GM12878 (cell line): ENCODE results near the gene VEGFA. TPM values are rescaled to one million over a fixed set of nuclear protein-coding genes. Genes with fewer than 3 reads are reported as not detected.

Experiments used
- ATAC-seq: fragments of 200-7000 bp; cut with Tn5 transposase; 3 replicates; pipeline ENCODE4 v1.9.1; 2020; ENCODE audit warnings: mild to moderate bottlenecking, moderate library complexity
- BruUV-seq: library from RNA; stranded (reverse); fragments of 400-500 nt; replicated peaks from 2 replicates; lab custom pipeline; 2021; lab: Mats Ljungman, UMichigan
- CTCF ChIA-PET: fragments of 300-600 bp; sonication (Branson Sonifier 250); formaldehyde crosslinking; extraction: SDS; loops from one replicate; lab custom pipeline; 2021; ENCODE audit warnings: inconsistent platforms; lab: Yijun Ruan, JAX
- POLR2A ChIA-PET: fragments of 350-600 bp; formaldehyde crosslinking; extraction: SDS; loops from one replicate; lab custom pipeline; 2021; ENCODE audit warnings: inconsistent platforms; lab: Charles Lee
- RAD21 ChIA-PET: fragments of 300-600 bp; sonication (Branson Sonifier 250); formaldehyde crosslinking; loops from one replicate; lab custom pipeline; 2023; ENCODE audit warnings: antibody characterized with exemption; ENCODE audit not compliant: unreplicated experiment; lab: Charles Lee
- SMC1A ChIA-PET: fragments of 300-600 bp; sonication (Branson Sonifier 250); formaldehyde crosslinking; loops from one replicate; lab custom pipeline; 2023; ENCODE audit not compliant: unreplicated experiment, uncharacterized antibody; lab: Charles Lee
- DNase-seq: peaks from one replicate; pipeline ENCODE4 v3.0.0-alpha.2; 2011; ENCODE audit warnings: low read depth, low spot score
- FAIRE-seq: peaks from 3 replicates; lab custom pipeline; 2011; peaks lifted over from hg19 to GRCh38; lab: Jason Lieb, UNC
- H2AFZ ChIP-seq: 2 replicates; pipeline ENCODE4 v1.6.0; 2011; ENCODE audit warnings: low read depth, low read length, control low read depth; ENCODE audit not compliant: control insufficient read depth
- H3K27ac ChIP-seq: 2 replicates; pipeline ENCODE4 v1.5.1; 2011; ENCODE audit warnings: control low read depth; ENCODE audit not compliant: control insufficient read depth, insufficient read depth
- H3K27me3 ChIP-seq, 2 experiments: replicated peaks in 1 of 2; 2 replicates each; pipeline versions ENCODE4 v1.6.0 to v1.6.1; 2011; ENCODE audit warnings: low read length in 1 of 2; ENCODE audit not compliant: control insufficient read depth in 2 of 2, insufficient read depth in 2 of 2
- H3K36me3 ChIP-seq, 2 experiments: 2 replicates each; pipeline ENCODE4 v1.5.1; 2011; ENCODE audit warnings: low read length in 1 of 2; ENCODE audit not compliant: control insufficient read depth in 2 of 2, insufficient read depth in 2 of 2
- H3K4me1 ChIP-seq: 2 replicates; pipeline ENCODE4 v1.6.1; 2011; ENCODE audit warnings: mild to moderate bottlenecking, low read length, moderate library complexity, mixed read lengths; ENCODE audit not compliant: control insufficient read depth, insufficient read depth
- H3K4me2 ChIP-seq: 2 replicates; pipeline ENCODE4 v1.6.0; 2011; ENCODE audit warnings: control low read depth; ENCODE audit not compliant: control insufficient read depth, insufficient read depth
- H3K4me3 ChIP-seq: fragments of 200-600 bp; sonication (generic); 2 replicates; pipeline ENCODE4 v1.5.1; 2016
- H3K79me2 ChIP-seq: 2 replicates; pipeline ENCODE4 v1.6.0; 2011; ENCODE audit warnings: low read length; ENCODE audit not compliant: control insufficient read depth, insufficient read depth
- H3K9ac ChIP-seq: 2 replicates; pipeline ENCODE4 v1.8.0; 2011; ENCODE audit warnings: low read length, control low read depth, mixed read lengths; ENCODE audit not compliant: control insufficient read depth, insufficient read depth
- H3K9me3 ChIP-seq: replicated peaks from 3 replicates; pipeline ENCODE4 v1.5.1; 2011; ENCODE audit warnings: mild to moderate bottlenecking, low read length; ENCODE audit not compliant: control insufficient read depth, insufficient read depth
- H4K20me1 ChIP-seq: 2 replicates; pipeline ENCODE4 v1.6.0; 2011; ENCODE audit not compliant: control insufficient read depth, insufficient read depth
- CHD2 ChIP-seq: IDR thresholded peaks from 2 replicates; pipeline ENCODE4 v1.6.1; 2011; ENCODE audit warnings: low read depth, low read length, improper control_type of control experiment, borderline replicate concordance
- HDAC6 ChIP-seq: fragments of 200-600 bp; sonication (generic); IDR thresholded peaks from one replicate; pipeline ENCODE4 v1.8.0; 2017; ENCODE audit warnings: antibody characterized with exemption; ENCODE audit not compliant: unreplicated experiment
- NR2C2 ChIP-seq: IDR thresholded peaks from 2 replicates; pipeline ENCODE4 v1.6.1; 2011; ENCODE audit warnings: borderline replicate concordance, low read depth; ENCODE audit not compliant: control insufficient read depth, insufficient read length
- RCOR1 ChIP-seq: conservative IDR thresholded peaks from 2 replicates; pipeline ENCODE4 v1.6.1; 2012; ENCODE audit warnings: low read depth, low read length, improper control_type of control experiment
- SUPT20H ChIP-seq: IDR thresholded peaks from 2 replicates; pipeline ENCODE4 v1.6.1; 2011; ENCODE audit warnings: low read depth, mild to moderate bottlenecking, low read length, moderate library complexity, borderline replicate concordance; ENCODE audit not compliant: control insufficient read depth
- ZNF274 ChIP-seq: IDR thresholded peaks from one replicate; pipeline ENCODE4 v1.8.0; 2011; ENCODE audit not compliant: insufficient read length, insufficient read depth
- WGBS: methylation state at CpG from one replicate; pipeline ENCODE4 v1.1.6; 2016; ENCODE audit warnings: low lambda C conversion rate; ENCODE audit not compliant: insufficient replicate concordance, insufficient coverage; ENCODE audit errors: missing lambda C conversion rate; 5-methylcytosine and 5-hydroxymethylcytosine counted together
- in situ Hi-C: fragments of 300-500 bp; cut with MboI; formaldehyde crosslinking; loops from 9 replicates; pipeline ENCODE4 v1.14.3; 2018; ENCODE audit warnings: mixed read lengths
- intact Hi-C: fragments of 100-400 bp; cut with micrococcal nuclease; formaldehyde crosslinking; loops from one replicate; pipeline ENCODE4 v1.14.2; 2022; ENCODE audit not compliant: unreplicated experiment
- polyA plus RNA-seq, 11 experiments: library from polyadenylated mRNA; depleted of rRNA in 4 of 11; unstranded in 6 of 11; stranded (reverse) in 5 of 11; fragments of >200 nt; fragmentation: Nextera tagmentation in 4 of 11; fragmentation: Illumina TruSeq in 1 of 11; extraction: Ambion mirVana in 4 of 11; extraction: Trizol in 1 of 11; gene quantifications; 1 replicate in 1 of 11; 2 replicates in 10 of 11; pipeline versions ENCODE4 v1.2.1 to v1.2.3, GENCODE V29; 2011 to 2016; ENCODE audit warnings: inconsistent platforms in 2 of 11, missing spikeins in 2 of 11, low read depth in 1 of 11
- total RNA-seq, 4 experiments: library from RNA; depleted of rRNA in 3 of 4; stranded (reverse); fragments of >200 nt in 3 of 4; fragmentation: Illumina TruSeq in 1 of 4; extraction: Trizol in 1 of 4; gene quantifications; 2 replicates each; pipeline versions ENCODE4 v1.2.1 to v1.2.3, GENCODE V29; 2013 to 2021
- TF ChIP-seq, protein P1 (sequence below): fragments of 450-650 bp; formaldehyde crosslinking; IDR thresholded peaks from 2 replicates; pipeline ENCODE4 v1.4.0; 2020; ENCODE audit warnings: mild to moderate bottlenecking, moderate library complexity
- TF ChIP-seq, protein P2 (sequence below): fragments of 450-650 bp; IDR thresholded peaks from 2 replicates; pipeline ENCODE4 v1.6.1; 2017; ENCODE audit warnings: antibody characterized with exemption, mild to moderate bottlenecking, moderate library complexity

Gene VEGFA
- total and polyA plus RNA-seq, 10 of the 15 experiments (the other 5 are each of a cell fraction or from before 2014, with no cell fraction given), result 0.96 to 140 (median 16.9) TPM

DNA sequence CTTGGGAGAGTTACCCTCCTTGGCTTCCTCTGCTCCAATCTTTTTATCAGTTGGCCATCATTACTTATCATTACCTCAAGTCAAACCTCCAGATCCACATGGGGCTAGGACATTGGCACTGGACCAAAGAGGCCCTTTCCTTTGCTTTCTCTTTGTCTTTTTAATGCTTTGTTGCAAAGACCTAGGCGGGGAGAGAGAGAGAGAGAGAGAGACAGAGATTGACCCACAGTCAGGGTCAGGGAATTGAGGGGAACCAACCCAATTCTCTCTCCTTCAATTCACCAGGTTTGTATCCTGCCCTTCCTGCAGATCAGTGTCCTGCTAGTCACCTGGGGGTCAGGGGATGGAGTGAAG lies 3.5 kb upstream of the VEGFA start:
- no peak overlapping the region for H3K4me3 ChIP-seq
- ChIA-PET RAD21 (interaction anchor here (0.7 to 1.6 kb wide), 3 partner anchors 51 to 313 kb away, joined by 3 to 4 read pairs (median 3); no protein-coding TSS in a partner anchor), SMC1A (interaction anchor here (1.2 to 1.9 kb wide), 4 partner anchors 10 to 313 kb away, joined by 3 to 16 read pairs (median 7); no protein-coding TSS in a partner anchor), CTCF (interaction anchor here (0.7 to 5.1 kb wide), 4 partner anchors 42 to 313 kb away, joined by 3 to 43 read pairs (median 16); no protein-coding TSS in a partner anchor), POLR2A (no interaction called here)
- H2AFZ ChIP-seq, result no peak overlapping the region
- H3K4me2 ChIP-seq, result no peak overlapping the region
- H3K27ac ChIP-seq, result no peak overlapping the region
- no peak for DNase-seq
- no peaks in the 10 kb centered on the region for H3K27me3 ChIP-seq
- peaks cover 7% of the 10 kb centered on the region for H3K4me1 ChIP-seq
- no peak for ATAC-seq
- no peak overlapping the region for H3K9ac ChIP-seq
- TF ChIP-seq, protein P1, sequence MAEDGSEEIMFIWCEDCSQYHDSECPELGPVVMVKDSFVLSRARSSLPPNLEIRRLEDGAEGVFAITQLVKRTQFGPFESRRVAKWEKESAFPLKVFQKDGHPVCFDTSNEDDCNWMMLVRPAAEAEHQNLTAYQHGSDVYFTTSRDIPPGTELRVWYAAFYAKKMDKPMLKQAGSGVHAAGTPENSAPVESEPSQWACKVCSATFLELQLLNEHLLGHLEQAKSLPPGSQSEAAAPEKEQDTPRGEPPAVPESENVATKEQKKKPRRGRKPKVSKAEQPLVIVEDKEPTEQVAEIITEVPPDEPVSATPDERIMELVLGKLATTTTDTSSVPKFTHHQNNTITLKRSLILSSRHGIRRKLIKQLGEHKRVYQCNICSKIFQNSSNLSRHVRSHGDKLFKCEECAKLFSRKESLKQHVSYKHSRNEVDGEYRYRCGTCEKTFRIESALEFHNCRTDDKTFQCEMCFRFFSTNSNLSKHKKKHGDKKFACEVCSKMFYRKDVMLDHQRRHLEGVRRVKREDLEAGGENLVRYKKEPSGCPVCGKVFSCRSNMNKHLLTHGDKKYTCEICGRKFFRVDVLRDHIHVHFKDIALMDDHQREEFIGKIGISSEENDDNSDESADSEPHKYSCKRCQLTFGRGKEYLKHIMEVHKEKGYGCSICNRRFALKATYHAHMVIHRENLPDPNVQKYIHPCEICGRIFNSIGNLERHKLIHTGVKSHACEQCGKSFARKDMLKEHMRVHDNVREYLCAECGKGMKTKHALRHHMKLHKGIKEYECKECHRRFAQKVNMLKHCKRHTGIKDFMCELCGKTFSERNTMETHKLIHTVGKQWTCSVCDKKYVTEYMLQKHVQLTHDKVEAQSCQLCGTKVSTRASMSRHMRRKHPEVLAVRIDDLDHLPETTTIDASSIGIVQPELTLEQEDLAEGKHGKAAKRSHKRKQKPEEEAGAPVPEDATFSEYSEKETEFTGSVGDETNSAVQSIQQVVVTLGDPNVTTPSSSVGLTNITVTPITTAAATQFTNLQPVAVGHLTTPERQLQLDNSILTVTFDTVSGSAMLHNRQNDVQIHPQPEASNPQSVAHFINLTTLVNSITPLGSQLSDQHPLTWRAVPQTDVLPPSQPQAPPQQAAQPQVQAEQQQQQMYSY (CRISPR knock-in tag), result no peak
- TF ChIP-seq SUPT20H, result no peak
- no peak for TF ChIP-seq HDAC6
- TF ChIP-seq NR2C2, result no peak
- TF ChIP-seq RCOR1, result no peak
- no peak for TF ChIP-seq CHD2
- TF ChIP-seq, protein P2, sequence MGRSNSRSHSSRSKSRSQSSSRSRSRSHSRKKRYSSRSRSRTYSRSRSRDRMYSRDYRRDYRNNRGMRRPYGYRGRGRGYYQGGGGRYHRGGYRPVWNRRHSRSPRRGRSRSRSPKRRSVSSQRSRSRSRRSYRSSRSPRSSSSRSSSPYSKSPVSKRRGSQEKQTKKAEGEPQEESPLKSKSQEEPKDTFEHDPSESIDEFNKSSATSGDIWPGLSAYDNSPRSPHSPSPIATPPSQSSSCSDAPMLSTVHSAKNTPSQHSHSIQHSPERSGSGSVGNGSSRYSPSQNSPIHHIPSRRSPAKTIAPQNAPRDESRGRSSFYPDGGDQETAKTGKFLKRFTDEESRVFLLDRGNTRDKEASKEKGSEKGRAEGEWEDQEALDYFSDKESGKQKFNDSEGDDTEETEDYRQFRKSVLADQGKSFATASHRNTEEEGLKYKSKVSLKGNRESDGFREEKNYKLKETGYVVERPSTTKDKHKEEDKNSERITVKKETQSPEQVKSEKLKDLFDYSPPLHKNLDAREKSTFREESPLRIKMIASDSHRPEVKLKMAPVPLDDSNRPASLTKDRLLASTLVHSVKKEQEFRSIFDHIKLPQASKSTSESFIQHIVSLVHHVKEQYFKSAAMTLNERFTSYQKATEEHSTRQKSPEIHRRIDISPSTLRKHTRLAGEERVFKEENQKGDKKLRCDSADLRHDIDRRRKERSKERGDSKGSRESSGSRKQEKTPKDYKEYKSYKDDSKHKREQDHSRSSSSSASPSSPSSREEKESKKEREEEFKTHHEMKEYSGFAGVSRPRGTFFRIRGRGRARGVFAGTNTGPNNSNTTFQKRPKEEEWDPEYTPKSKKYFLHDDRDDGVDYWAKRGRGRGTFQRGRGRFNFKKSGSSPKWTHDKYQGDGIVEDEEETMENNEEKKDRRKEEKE, result no peak
- no peak for TF ChIP-seq ZNF274
- H3K9me3 ChIP-seq, result no peaks in the 10 kb centered on the region
- no TSS peak for BruUV-seq
- H3K36me3 ChIP-seq, result no peaks in the 10 kb centered on the region
- H4K20me1 ChIP-seq, result no peaks in the 10 kb centered on the region
- intact Hi-C loops (no loop called here), in situ Hi-C loops (no loop called here)
- 0% methylated on average over 1 of the region's 1 CpG for WGBS
- FAIRE-seq, result no peak
- H3K79me2 ChIP-seq, result peaks cover 17% of the 10 kb centered on the region
